Thyroid gland (tissue), 4 donors: Measurements from ENCODE around the gene OR6K6. TPM values are rescaled to one million over a fixed set of nuclear protein-coding genes. Genes with fewer than 3 reads are reported as not detected.

Experiments
- DNase-seq, 2 donors: peaks; one replicate each; pipeline ENCODE4 v3.0.0-alpha.2; 2019
- H3K27ac ChIP-seq, 3 donors: fragments of 200-600 bp; sonication (generic); 1 replicate in 2 of 3; 2 replicates in 1 of 3; pipeline ENCODE4 v1.5.1; 2016 to 2019; ENCODE audit warnings: mild to moderate bottlenecking in 1 of 3, moderate library complexity in 1 of 3
- H3K27me3 ChIP-seq: fragments of 200-600 bp; sonication (generic); one replicate; pipeline ENCODE4 v1.5.1; 2019
- H3K36me3 ChIP-seq, 2 donors: fragments of 200-600 bp; sonication (generic); one replicate each; pipeline ENCODE4 v1.5.1; 2016 to 2019
- H3K4me1 ChIP-seq, 2 donors: fragments of 200-600 bp; sonication (generic); one replicate each; pipeline ENCODE4 v1.5.1; 2017 to 2019
- H3K4me3 ChIP-seq, 3 donors: fragments of 200-600 bp; sonication (generic); replicated peaks in 1 of 3; 1 replicate in 2 of 3; 2 replicates in 1 of 3; pipeline ENCODE4 v1.5.1; 2016; ENCODE audit warnings: mild to moderate bottlenecking in 1 of 3
- H3K9me3 ChIP-seq: fragments of 200-600 bp; sonication (generic); one replicate; pipeline ENCODE4 v1.5.1; 2017
- CTCF ChIP-seq, 6 experiments: fragments of 200-600 bp in 3 of 6; fragments of 450-650 bp in 3 of 6; sonication (generic) in 3 of 6; IDR thresholded peaks; one replicate each; pipeline ENCODE4 v1.5.1; 2016 to 2019; ENCODE audit warnings: antibody characterized with exemption in 6 of 6, mild to moderate bottlenecking in 2 of 6, inconsistent platforms in 1 of 6, moderate library complexity in 1 of 6
- POLR2A ChIP-seq, 2 donors: fragments of 450-650 bp; IDR thresholded peaks; one replicate each; pipeline ENCODE4 v1.6.1; 2017; ENCODE audit warnings: antibody characterized with exemption in 2 of 2, mild to moderate bottlenecking in 2 of 2, moderate library complexity in 1 of 2
- WGBS, 2 donors: methylation state at CpG; one replicate each; pipeline ENCODE4 v1.1.5; 2017; 5-methylcytosine and 5-hydroxymethylcytosine counted together
- intact Hi-C: fragments of 100-400 bp; cut with DNase I; formaldehyde crosslinking; loops from one replicate; pipeline ENCODE4 v1.15.1; 2023
- total RNA-seq, 4 donors: library from RNA; depleted of rRNA; stranded (reverse); fragments of >200 nt; gene quantifications; one replicate each; pipeline ENCODE4 v1.2.3, GENCODE V29; 2016

OR6K6 gene
- total RNA-seq, 4 donors from 2014 or later: not detected

DNA sequence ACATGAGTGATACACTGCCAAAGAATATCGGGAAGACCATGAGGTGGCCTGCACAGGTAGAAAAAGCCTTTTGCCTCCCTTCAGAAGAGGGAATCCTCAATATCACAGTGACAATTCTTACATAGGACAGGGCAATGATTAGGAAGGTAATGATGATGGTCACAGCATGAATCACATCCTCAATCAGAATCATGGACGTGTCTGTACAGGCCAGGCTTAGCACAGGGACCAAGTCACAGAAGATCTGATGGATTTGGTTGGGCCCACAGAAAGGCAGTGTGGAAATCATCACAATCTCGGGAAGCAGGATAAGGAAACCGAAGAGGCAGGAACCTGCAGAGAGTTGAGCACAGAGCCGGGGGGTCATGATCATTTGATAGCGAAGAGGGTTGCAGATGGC, 37.2 kb upstream of the OR6K6 start:
- intact Hi-C loops: no loop called here
- 78 to 95% methylated on average over 6 of the region's 6 CpGs for WGBS, 2 donors

GRCh38 chr1:158719664-158720063, 34.9 kb upstream of the OR6K6 start:
- Histone ChIP-seq H3K27me3 (no peaks in the 10 kb centered on the region), H3K4me1 (no peaks in the 10 kb centered on the region), H3K36me3 (no peaks in the 10 kb centered on the region), H3K27ac (no peak overlapping the region), H3K9me3 (no peaks in the 10 kb centered on the region), H3K4me3 (no peak overlapping the region)
- TF ChIP-seq POLR2A (IDR thresholded peaks at IDR 0.05) (no peak), CTCF (IDR thresholded peaks at IDR 0.05) (no peak)
- no peak for DNase-seq
- intact Hi-C loops: no loop called here
- 70 to 75% methylated on average over 3 of the region's 3 CpGs for WGBS, 2 donors

More for the DNA sequence above, 37.2 kb upstream of the OR6K6 start:
- Histone ChIP-seq H3K27me3 (no peaks in the 10 kb centered on the region), H3K4me1 (no peaks in the 10 kb centered on the region), H3K4me3 (no peak overlapping the region), H3K9me3 (no peaks in the 10 kb centered on the region), H3K27ac (no peak overlapping the region), H3K36me3 (no peaks in the 10 kb centered on the region)
- TF ChIP-seq POLR2A (IDR thresholded peaks at IDR 0.05): no peak
- TF ChIP-seq CTCF (IDR thresholded peaks at IDR 0.05): no peak
- no peak for DNase-seq

DNA sequence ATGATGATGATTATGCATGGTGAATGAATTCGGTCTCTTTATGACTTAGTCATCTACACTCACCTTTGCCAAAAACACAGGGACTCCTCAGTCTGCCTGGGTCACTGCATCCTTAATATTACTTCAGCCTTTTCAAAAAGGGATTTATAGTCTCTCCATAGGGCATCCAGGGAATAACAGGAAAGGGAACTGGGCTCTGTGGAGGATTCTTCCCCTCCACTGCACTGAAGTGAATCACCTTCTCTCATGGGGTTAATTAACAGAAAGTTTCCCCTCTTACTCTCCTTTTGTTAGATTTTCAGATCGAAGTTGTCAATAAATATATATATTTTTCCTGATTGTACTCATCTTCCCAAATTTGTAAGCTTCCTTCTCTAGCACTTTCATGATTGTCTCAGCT, 33.9 kb upstream of the OR6K6 start, which contains the start of gene OR6K3:
Gene OR6K3 (minus strand): TSS at position 101 of the 400 bp plus-strand sequence. CDS start 2,605 bp downstream, outside the sequence.
- no peaks in the 10 kb centered on the region for H3K36me3 ChIP-seq
- no peak for DNase-seq
- no peak within 1 kb of the TSS for H3K4me3 ChIP-seq
- H3K27me3 ChIP-seq: no peaks in the 10 kb centered on the region
- intact Hi-C loops: no loop called here
- H3K9me3 ChIP-seq: no peaks in the 10 kb centered on the region
- TF ChIP-seq POLR2A (IDR thresholded peaks at IDR 0.05): no peak
- WGBS, 2 donors: 76 to 79% methylated on average over 2 of the region's 2 CpGs
- H3K4me1 ChIP-seq: no peaks in the 10 kb centered on the region
- no peak within 1 kb of the TSS for H3K27ac ChIP-seq

DNA sequence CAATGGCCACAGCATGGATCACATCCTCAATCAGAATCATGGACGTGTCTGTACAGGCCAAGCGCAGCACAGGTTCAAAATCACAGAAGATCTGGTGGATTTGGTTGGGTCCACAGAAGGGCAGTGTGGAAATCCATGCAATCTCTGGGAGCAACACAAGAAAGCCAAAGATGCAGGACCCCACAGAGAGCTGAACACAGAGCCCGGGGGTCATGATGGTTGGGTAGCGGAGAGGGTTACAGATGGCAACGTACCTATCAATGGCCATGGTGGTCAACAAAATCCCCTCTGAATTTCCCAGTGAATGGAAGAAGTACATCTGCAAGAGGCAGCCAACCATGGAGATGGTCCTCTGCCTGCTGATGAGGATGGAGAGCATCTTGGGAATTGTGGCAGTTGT, 30.1 kb upstream of the OR6K6 start:
- Histone ChIP-seq H3K4me3 (no peak overlapping the region), H3K27ac (no peak overlapping the region), H3K36me3 (no peaks in the 10 kb centered on the region), H3K9me3 (no peaks in the 10 kb centered on the region), H3K27me3 (no peaks in the 10 kb centered on the region), H3K4me1 (no peaks in the 10 kb centered on the region)
- DNase-seq: no peak
- intact Hi-C loops: no loop called here
- TF ChIP-seq CTCF (IDR thresholded peaks at IDR 0.05) (no peak), POLR2A (IDR thresholded peaks at IDR 0.05) (no peak)
- 92 to 97% methylated on average over 5 of the region's 5 CpGs for WGBS, 2 donors

- WGBS, 2 donors: 73 to 74% methylated on average over 3 of the region's 3 CpGs
- no peaks in the 10 kb centered on the region for H3K36me3 ChIP-seq
- H3K4me1 ChIP-seq: no peaks in the 10 kb centered on the region
- H3K4me3 ChIP-seq: no peak overlapping the region
- H3K27ac ChIP-seq: no peak overlapping the region
- intact Hi-C loops: no loop called here
- no peak for DNase-seq
- TF ChIP-seq POLR2A (IDR thresholded peaks at IDR 0.05): no peak
- no peak for TF ChIP-seq CTCF (IDR thresholded peaks at IDR 0.05)
- no peaks in the 10 kb centered on the region for H3K27me3 ChIP-seq
- no peaks in the 10 kb centered on the region for H3K9me3 ChIP-seq
Observed at GRCh38 chr1:158728510-158729225, 25.9 kb upstream of the OR6K6 start.
